GM12878 (cell line): ENCODE results near the gene NR6A1. TPM values are rescaled to one million over a fixed set of nuclear protein-coding genes. Genes with fewer than 3 reads are reported as not detected.

Experiments used
- CREB1 ChIP-seq: IDR thresholded peaks from 2 replicates; pipeline ENCODE4 v1.6.1; 2012; ENCODE audit warnings: low read depth, mild to moderate bottlenecking, inconsistent platforms
- EGR1 ChIP-seq, 2 experiments: IDR thresholded peaks; 1 replicate in 1 of 2; 2 replicates in 1 of 2; pipeline ENCODE4 v1.6.1; 2011 to 2012; ENCODE audit warnings: low read depth in 2 of 2, low read length in 2 of 2, borderline replicate concordance in 1 of 2, mild to moderate bottlenecking in 1 of 2, moderate library complexity in 1 of 2
- POLR2A ChIP-seq: IDR thresholded peaks from 2 replicates; pipeline ENCODE4 v1.6.1; 2011; ENCODE audit warnings: low read depth, mild to moderate bottlenecking, low read length
- RBBP5 ChIP-seq: fragments of 200-600 bp; sonication (generic); conservative IDR thresholded peaks from 2 replicates; pipeline ENCODE4 v1.6.1; 2016
- RUNX3 ChIP-seq: IDR thresholded peaks from 2 replicates; pipeline ENCODE4 v1.6.1; 2012; ENCODE audit warnings: low read length, inconsistent platforms
- TARDBP ChIP-seq: IDR thresholded peaks from 2 replicates; pipeline ENCODE4 v1.6.1; 2016; ENCODE audit warnings: borderline replicate concordance
- polyA plus RNA-seq, 11 experiments: library from polyadenylated mRNA; depleted of rRNA in 4 of 11; unstranded in 6 of 11; stranded (reverse) in 5 of 11; fragments of >200 nt; fragmentation: Nextera tagmentation in 4 of 11; fragmentation: Illumina TruSeq in 1 of 11; extraction: Ambion mirVana in 4 of 11; extraction: Trizol in 1 of 11; gene quantifications; 1 replicate in 1 of 11; 2 replicates in 10 of 11; pipeline versions ENCODE4 v1.2.1 to v1.2.3, GENCODE V29; 2011 to 2016; ENCODE audit warnings: inconsistent platforms in 2 of 11, missing spikeins in 2 of 11, low read depth in 1 of 11
- total RNA-seq, 4 experiments: library from RNA; depleted of rRNA in 3 of 4; stranded (reverse); fragments of >200 nt in 3 of 4; fragmentation: Illumina TruSeq in 1 of 4; extraction: Trizol in 1 of 4; gene quantifications; 2 replicates each; pipeline versions ENCODE4 v1.2.1 to v1.2.3, GENCODE V29; 2013 to 2021
- TF ChIP-seq, protein P1 (sequence below): fragments of 150-350 bp; IDR thresholded peaks from 2 replicates; pipeline ENCODE4 v1.6.1; 2016; ENCODE audit warnings: low read depth, low read length
- TF ChIP-seq, protein P2 (sequence below): fragments of 450-650 bp; IDR thresholded peaks from 2 replicates; pipeline ENCODE4 v1.6.1; 2017; ENCODE audit warnings: mild to moderate bottlenecking, moderate library complexity

Gene NR6A1
- total and polyA plus RNA-seq, 10 of the 15 experiments (the other 5 are each of a cell fraction or from before 2014, with no cell fraction given): 1.2 to 9.2 (median 4.6) TPM

DNA sequence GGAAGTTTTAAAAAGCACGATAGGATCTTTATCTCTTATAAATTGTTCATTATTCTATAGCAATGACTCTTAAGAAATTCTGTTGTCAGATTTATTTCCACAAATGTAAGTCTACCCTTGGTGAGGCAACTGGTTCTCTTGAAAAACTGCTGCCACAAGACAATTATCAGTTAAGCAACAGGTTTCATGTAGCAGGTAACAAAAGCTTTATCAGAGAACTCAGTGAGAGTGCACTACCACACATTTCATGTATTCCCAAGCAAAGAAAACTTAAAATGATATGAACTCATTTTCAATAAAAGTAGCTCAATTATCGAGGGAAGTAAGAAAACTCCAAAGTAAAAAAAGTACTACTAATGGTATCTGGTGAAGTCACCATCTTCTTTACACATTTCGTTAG is 9.4 kb downstream of the NR6A1 start (continued):
- TF ChIP-seq, protein P1, sequence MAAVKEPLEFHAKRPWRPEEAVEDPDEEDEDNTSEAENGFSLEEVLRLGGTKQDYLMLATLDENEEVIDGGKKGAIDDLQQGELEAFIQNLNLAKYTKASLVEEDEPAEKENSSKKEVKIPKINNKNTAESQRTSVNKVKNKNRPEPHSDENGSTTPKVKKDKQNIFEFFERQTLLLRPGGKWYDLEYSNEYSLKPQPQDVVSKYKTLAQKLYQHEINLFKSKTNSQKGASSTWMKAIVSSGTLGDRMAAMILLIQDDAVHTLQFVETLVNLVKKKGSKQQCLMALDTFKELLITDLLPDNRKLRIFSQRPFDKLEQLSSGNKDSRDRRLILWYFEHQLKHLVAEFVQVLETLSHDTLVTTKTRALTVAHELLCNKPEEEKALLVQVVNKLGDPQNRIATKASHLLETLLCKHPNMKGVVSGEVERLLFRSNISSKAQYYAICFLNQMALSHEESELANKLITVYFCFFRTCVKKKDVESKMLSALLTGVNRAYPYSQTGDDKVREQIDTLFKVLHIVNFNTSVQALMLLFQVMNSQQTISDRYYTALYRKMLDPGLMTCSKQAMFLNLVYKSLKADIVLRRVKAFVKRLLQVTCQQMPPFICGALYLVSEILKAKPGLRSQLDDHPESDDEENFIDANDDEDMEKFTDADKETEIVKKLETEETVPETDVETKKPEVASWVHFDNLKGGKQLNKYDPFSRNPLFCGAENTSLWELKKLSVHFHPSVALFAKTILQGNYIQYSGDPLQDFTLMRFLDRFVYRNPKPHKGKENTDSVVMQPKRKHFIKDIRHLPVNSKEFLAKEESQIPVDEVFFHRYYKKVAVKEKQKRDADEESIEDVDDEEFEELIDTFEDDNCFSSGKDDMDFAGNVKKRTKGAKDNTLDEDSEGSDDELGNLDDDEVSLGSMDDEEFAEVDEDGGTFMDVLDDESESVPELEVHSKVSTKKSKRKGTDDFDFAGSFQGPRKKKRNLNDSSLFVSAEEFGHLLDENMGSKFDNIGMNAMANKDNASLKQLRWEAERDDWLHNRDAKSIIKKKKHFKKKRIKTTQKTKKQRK: no peak
- TF ChIP-seq CREB1 (no peak), RBBP5 (no peak), EGR1 (IDR thresholded peaks at IDR 0.05; ENCODE audit: borderline replicate concordance in 1 of 2, low read depth in 2 of 2, low read length in 2 of 2) (no peak), POLR2A (no peak), TARDBP (no peak), RUNX3 (no peak)
- TF ChIP-seq, protein P2, sequence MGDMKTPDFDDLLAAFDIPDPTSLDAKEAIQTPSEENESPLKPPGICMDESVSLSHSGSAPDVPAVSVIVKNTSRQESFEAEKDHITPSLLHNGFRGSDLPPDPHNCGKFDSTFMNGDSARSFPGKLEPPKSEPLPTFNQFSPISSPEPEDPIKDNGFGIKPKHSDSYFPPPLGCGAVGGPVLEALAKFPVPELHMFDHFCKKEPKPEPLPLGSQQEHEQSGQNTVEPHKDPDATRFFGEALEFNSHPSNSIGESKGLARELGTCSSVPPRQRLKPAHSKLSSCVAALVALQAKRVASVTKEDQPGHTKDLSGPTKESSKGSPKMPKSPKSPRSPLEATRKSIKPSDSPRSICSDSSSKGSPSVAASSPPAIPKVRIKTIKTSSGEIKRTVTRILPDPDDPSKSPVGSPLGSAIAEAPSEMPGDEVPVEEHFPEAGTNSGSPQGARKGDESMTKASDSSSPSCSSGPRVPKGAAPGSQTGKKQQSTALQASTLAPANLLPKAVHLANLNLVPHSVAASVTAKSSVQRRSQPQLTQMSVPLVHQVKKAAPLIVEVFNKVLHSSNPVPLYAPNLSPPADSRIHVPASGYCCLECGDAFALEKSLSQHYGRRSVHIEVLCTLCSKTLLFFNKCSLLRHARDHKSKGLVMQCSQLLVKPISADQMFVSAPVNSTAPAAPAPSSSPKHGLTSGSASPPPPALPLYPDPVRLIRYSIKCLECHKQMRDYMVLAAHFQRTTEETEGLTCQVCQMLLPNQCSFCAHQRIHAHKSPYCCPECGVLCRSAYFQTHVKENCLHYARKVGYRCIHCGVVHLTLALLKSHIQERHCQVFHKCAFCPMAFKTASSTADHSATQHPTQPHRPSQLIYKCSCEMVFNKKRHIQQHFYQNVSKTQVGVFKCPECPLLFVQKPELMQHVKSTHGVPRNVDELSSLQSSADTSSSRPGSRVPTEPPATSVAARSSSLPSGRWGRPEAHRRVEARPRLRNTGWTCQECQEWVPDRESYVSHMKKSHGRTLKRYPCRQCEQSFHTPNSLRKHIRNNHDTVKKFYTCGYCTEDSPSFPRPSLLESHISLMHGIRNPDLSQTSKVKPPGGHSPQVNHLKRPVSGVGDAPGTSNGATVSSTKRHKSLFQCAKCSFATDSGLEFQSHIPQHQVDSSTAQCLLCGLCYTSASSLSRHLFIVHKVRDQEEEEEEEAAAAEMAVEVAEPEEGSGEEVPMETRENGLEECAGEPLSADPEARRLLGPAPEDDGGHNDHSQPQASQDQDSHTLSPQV: no peak
